ENCODE measurements around the gene METAP2. TPM values are rescaled to one million over a fixed set of nuclear protein-coding genes. Genes with fewer than 3 reads are reported as not detected.

The METAP2 gene
- total RNA-seq, 3 donors from 2014 or later (not counting 1 experiment from before 2014, with no cell fraction given) = 45.6 to 56.1 (median 45.8) TPM

- intact Hi-C loops (cut with micrococcal nuclease) = no loop called here
- peaks cover 25 to 27% of the 10 kb centered on the region in 2 donors for H3K27me3 Mint-ChIP-seq (ENCODE audit: low read depth in 2 of 2)
These were observed 72.0 kb downstream of the METAP2 start for GRCh38 chr12:95545731-95546490.

GRCh38 chr12:95546491-95546813 is 72.5 kb downstream of the METAP2 start:
- no peak overlapping the region for H3K27ac Mint-ChIP-seq
- peaks cover 29 to 32% of the 10 kb centered on the region in 2 donors for H3K27me3 Mint-ChIP-seq (ENCODE audit: low read depth in 2 of 2)
- peak overlapping the region; percentile 33 for H3K4me3 Mint-ChIP-seq
- H3K27ac ChIP-seq (ENCODE audit: low read length) = no peak overlapping the region
- no peaks in the 10 kb centered on the region for H3K36me3 Mint-ChIP-seq
- no peaks in the 10 kb centered on the region for H3K9me3 ChIP-seq (ENCODE audit: control insufficient read depth, insufficient read depth, low read length)
- TF ChIP-seq CTCF (IDR thresholded peaks at IDR 0.05) = no peak
- no peaks in the 10 kb centered on the region for H3K9me3 Mint-ChIP-seq
- no peak for DNase-seq
- ATAC-seq = no peak
- H3K36me3 ChIP-seq (ENCODE audit: control insufficient read depth, insufficient read depth, low read length) = no peaks in the 10 kb centered on the region
- 67% methylated on average over 9 of the region's 9 CpGs for WGBS (ENCODE audit: insufficient coverage)
- H3K4me3 ChIP-seq (ENCODE audit: low read length) = no peak overlapping the region
- intact Hi-C loops (cut with micrococcal nuclease) = no loop called here
- peaks cover 8% of the 10 kb centered on the region for H3K27me3 ChIP-seq (ENCODE audit: control insufficient read depth, insufficient read depth, low read length)
- H3K4me1 Mint-ChIP-seq = peaks cover 0 to 16% of the 10 kb centered on the region in 2 donors
- H3K4me1 ChIP-seq (ENCODE audit: control insufficient read depth, insufficient read depth, low read length) = peaks cover 6% of the 10 kb centered on the region

More at GRCh38 chr12:95545731-95546490, 72.0 kb downstream of the METAP2 start:
- H3K9me3 ChIP-seq (ENCODE audit: control insufficient read depth, insufficient read depth, low read length) = no peaks in the 10 kb centered on the region
- ATAC-seq (no peak), DNase-seq (no peak)
- Mint-ChIP-seq H3K9me3 (no peaks in the 10 kb centered on the region), H3K36me3 (no peaks in the 10 kb centered on the region), H3K4me1 (peaks cover 0 to 16% of the 10 kb centered on the region in 2 donors), H3K27ac (no peak overlapping the region), H3K4me3 (no peak overlapping the region)
- 86% methylated on average over 8 of the region's 8 CpGs for WGBS (ENCODE audit: insufficient coverage)
- no peak for TF ChIP-seq CTCF (IDR thresholded peaks at IDR 0.05)
- H3K36me3 ChIP-seq (ENCODE audit: control insufficient read depth, insufficient read depth, low read length) = no peaks in the 10 kb centered on the region
- peaks cover 6% of the 10 kb centered on the region for H3K4me1 ChIP-seq (ENCODE audit: control insufficient read depth, insufficient read depth, low read length)
- no peak overlapping the region for H3K4me3 ChIP-seq (ENCODE audit: low read length)
- H3K27ac ChIP-seq (ENCODE audit: low read length) = no peak overlapping the region
- peaks cover 8% of the 10 kb centered on the region for H3K27me3 ChIP-seq (ENCODE audit: control insufficient read depth, insufficient read depth, low read length)

- H3K27me3 ChIP-seq (ENCODE audit: control insufficient read depth, insufficient read depth, low read length) = peaks cover 8% of the 10 kb centered on the region
These were observed 73.6 kb downstream of the METAP2 start for GRCh38 chr12:95547522-95548055.

More at GRCh38 chr12:95547522-95548055, 73.6 kb downstream of the METAP2 start:
- TF ChIP-seq CTCF (IDR thresholded peaks at IDR 0.05) = no peak
- peak overlapping the region; percentile 61 for H3K4me3 ChIP-seq (ENCODE audit: low read length)
- H3K9me3 ChIP-seq (ENCODE audit: control insufficient read depth, insufficient read depth, low read length) = no peaks in the 10 kb centered on the region
- Mint-ChIP-seq H3K9me3 (no peaks in the 10 kb centered on the region), H3K36me3 (no peaks in the 10 kb centered on the region), H3K27me3 (ENCODE audit: low read depth in 2 of 2) (peaks cover 34 to 40% of the 10 kb centered on the region in 2 donors), H3K27ac (peak overlapping the region in 1 of 2 donors; percentile 49), H3K4me3 (peak overlapping the region; percentile 88), H3K4me1 (peaks cover 0 to 16% of the 10 kb centered on the region in 2 donors)
- DNase-seq = no peak
- H3K4me1 ChIP-seq (ENCODE audit: control insufficient read depth, insufficient read depth, low read length) = peaks cover 6% of the 10 kb centered on the region
- H3K27ac ChIP-seq (ENCODE audit: low read length) = peak overlapping the region; percentile 52
- WGBS (ENCODE audit: insufficient coverage) = 37% methylated on average over 9 of the region's 9 CpGs
- peak in 1 of 3 donors; percentile 13 for ATAC-seq
- intact Hi-C loops (cut with micrococcal nuclease) = no loop called here
- H3K36me3 ChIP-seq (ENCODE audit: control insufficient read depth, insufficient read depth, low read length) = no peaks in the 10 kb centered on the region
